Upper lobe of right lung (tissue), 1 donor: ENCODE results near the gene KRT14. TPM values are rescaled to one million over a fixed set of nuclear protein-coding genes. Genes with fewer than 3 reads are reported as not detected.
A peak's percentile ranks its signal among the peaks of the same experiment; 100 is the strongest.
"Not testable (repeated sequence)": the region's sequence is repeated elsewhere in the genome, so short reads cannot be mapped to it uniquely, and the experiment has no call there.

Experiments used
- ATAC-seq: fragments of 200-7000 bp; cut with Tn5 transposase; one replicate; pipeline ENCODE4 v1.9.1; 2020; ENCODE audit warnings: mild to moderate bottlenecking, moderate library complexity
- DNase-seq: peaks from one replicate; pipeline ENCODE4 v3.0.0-alpha.2; 2020
- H3K27ac ChIP-seq: fragments of 200-600 bp; one replicate; pipeline ENCODE4 v1.8.0; 2022
- H3K27me3 ChIP-seq: fragments of 200-600 bp; one replicate; pipeline ENCODE4 v1.8.0; 2022; ENCODE audit warnings: mild to moderate bottlenecking
- H3K36me3 ChIP-seq: fragments of 200-600 bp; one replicate; pipeline ENCODE4 v1.8.0; 2022
- H3K4me1 ChIP-seq: fragments of 200-600 bp; one replicate; pipeline ENCODE4 v1.8.0; 2022
- H3K4me3 ChIP-seq: fragments of 200-600 bp; one replicate; pipeline ENCODE4 v1.8.0; 2022; ENCODE audit warnings: mild to moderate bottlenecking
- H3K9me3 ChIP-seq: fragments of 200-600 bp; one replicate; pipeline ENCODE4 v1.8.0; 2022
- CTCF ChIP-seq: fragments of 200-600 bp; IDR thresholded peaks from one replicate; pipeline ENCODE4 v1.8.0; 2022; ENCODE audit warnings: antibody characterized with exemption
- intact Hi-C: fragments of 100-400 bp; cut with DNase I; formaldehyde crosslinking; loops from one replicate; pipeline ENCODE4 v1.11.0; 2022
- total RNA-seq: library from RNA; stranded (reverse); fragmentation: NEBNext Ultra II Directional; extraction: Animal tissue kit (Norgen Biotek cat#: 25700); gene quantifications from one replicate; pipeline ENCODE4 v1.2.1, GENCODE V29; 2021
- donor health status: DM: no; HTN: yes; CAD: no; lungs with severe emphysema.

KRT14 gene
- total RNA-seq, 1 donor from 2014 or later: not detected

- no peak for TF ChIP-seq CTCF
- H3K27ac ChIP-seq: no peak overlapping the region
- DNase-seq: peak; percentile 60
- peaks cover 6% of the 10 kb centered on the region for H3K27me3 ChIP-seq
- H3K36me3 ChIP-seq: no peaks in the 10 kb centered on the region
- H3K4me3 ChIP-seq: no peak overlapping the region
- ATAC-seq: no peak
- intact Hi-C loops: no loop called here
- no peaks in the 10 kb centered on the region for H3K4me1 ChIP-seq
- H3K9me3 ChIP-seq: no peaks in the 10 kb centered on the region
These were observed 31.0 kb upstream of the KRT14 start for GRCh38 chr17:41617698-41618097.

- H3K27me3 ChIP-seq: peaks cover 6% of the 10 kb centered on the region
- peak; percentile 39 for DNase-seq
- no peak for TF ChIP-seq CTCF
These were observed 30.4 kb upstream of the KRT14 start for GRCh38 chr17:41617136-41617535.

GRCh38 chr17:41616486-41616885, 29.8 kb upstream of the KRT14 start:
- peak; percentile 42 for DNase-seq
- H3K4me1 ChIP-seq, intact Hi-C loops, H3K27ac ChIP-seq, ATAC-seq, H3K4me3 ChIP-seq, H3K27me3 ChIP-seq, H3K9me3 ChIP-seq, H3K36me3 ChIP-seq: not testable (repeated sequence)

More at GRCh38 chr17:41617136-41617535, 30.4 kb upstream of the KRT14 start:
- intact Hi-C loops: no loop called here
- Histone ChIP-seq H3K36me3 (no peaks in the 10 kb centered on the region), H3K4me1 (no peaks in the 10 kb centered on the region), H3K27ac (no peak overlapping the region), H3K9me3 (no peaks in the 10 kb centered on the region), H3K4me3 (no peak overlapping the region)
- ATAC-seq: no peak

GRCh38 chr17:41615454-41615853, 28.8 kb upstream of the KRT14 start:
- intact Hi-C loops: no loop called here
- no peaks in the 10 kb centered on the region for H3K9me3 ChIP-seq
- H3K36me3 ChIP-seq: no peaks in the 10 kb centered on the region
- peak; percentile 14 for ATAC-seq
- peak; percentile 48 for DNase-seq
- peaks cover 6% of the 10 kb centered on the region for H3K27me3 ChIP-seq
- H3K4me1 ChIP-seq: no peaks in the 10 kb centered on the region
- no peak overlapping the region for H3K4me3 ChIP-seq
- H3K27ac ChIP-seq: no peak overlapping the region
- no peak for TF ChIP-seq CTCF

- H3K9me3 ChIP-seq, H3K4me1 ChIP-seq, H3K36me3 ChIP-seq, H3K27me3 ChIP-seq, H3K27ac ChIP-seq, intact Hi-C loops, H3K4me3 ChIP-seq, ATAC-seq: not testable (repeated sequence)
- peak; percentile 36 for DNase-seq
These were observed 28.1 kb upstream of the KRT14 start for GRCh38 chr17:41614767-41615166.

- H3K4me1 ChIP-seq: no peaks in the 10 kb centered on the region
- intact Hi-C loops: no loop called here
- H3K9me3 ChIP-seq: no peaks in the 10 kb centered on the region
- ATAC-seq (no peak), DNase-seq (peak; percentile 47)
- TF ChIP-seq CTCF: no peak
- H3K36me3 ChIP-seq: no peaks in the 10 kb centered on the region
- no peak overlapping the region for H3K4me3 ChIP-seq
- H3K27me3 ChIP-seq: peaks cover 6% of the 10 kb centered on the region
- H3K27ac ChIP-seq: no peak overlapping the region
These were observed 27.4 kb upstream of the KRT14 start for GRCh38 chr17:41614098-41614497.
